SK-N-SH treated with all-trans-retinoic acid at 6 μM for 48 hours (cell line): ENCODE measurements around the gene STK39.

Experiments
- ARNTL ChIP-seq: fragments of 450-650 bp; formaldehyde crosslinking; IDR thresholded peaks from 2 replicates; pipeline ENCODE4 v1.5.0; 2020; ENCODE audit warnings: low read depth, mild to moderate bottlenecking, moderate library complexity, borderline replicate concordance
- CREB5 ChIP-seq: fragments of 250-450 bp; sonication (Bioruptor Pico); IDR thresholded peaks from 2 replicates; pipeline ENCODE4 v1.5.1; 2020; ENCODE audit warnings: low read depth, mild to moderate bottlenecking, moderate library complexity
- CSDC2 ChIP-seq: fragments of 250-450 bp; sonication (Bioruptor Pico); IDR thresholded peaks from 2 replicates; pipeline ENCODE4 v1.5.0; 2020; ENCODE audit warnings: mild to moderate bottlenecking, moderate library complexity
- GLIS3 ChIP-seq: fragments of 250-450 bp; sonication (Bioruptor Pico); IDR thresholded peaks from 2 replicates; pipeline ENCODE4 v1.5.0; 2020; ENCODE audit warnings: mild to moderate bottlenecking, moderate library complexity
- OSR1 ChIP-seq: fragments of 250-450 bp; sonication (Bioruptor Pico); IDR thresholded peaks from 2 replicates; pipeline ENCODE4 v1.8.0; 2022; ENCODE audit warnings: moderate library complexity, mild to moderate bottlenecking, inconsistent platforms
- PATZ1 ChIP-seq: fragments of 250-450 bp; sonication (Bioruptor Pico); IDR thresholded peaks from 2 replicates; pipeline ENCODE4 v1.8.0; 2020; ENCODE audit warnings: mild to moderate bottlenecking, moderate library complexity, borderline replicate concordance
- RARB ChIP-seq: fragments of 250-450 bp; sonication (Bioruptor Pico); IDR thresholded peaks from 2 replicates; pipeline ENCODE4 v1.8.0; 2021; ENCODE audit warnings: mild to moderate bottlenecking, moderate library complexity
- TCF4 ChIP-seq: fragments of 250-450 bp; sonication (Bioruptor Pico); IDR thresholded peaks from 2 replicates; pipeline ENCODE4 v1.8.0; 2021; ENCODE audit warnings: mild to moderate bottlenecking, moderate library complexity, borderline replicate concordance
- ZC3H10 ChIP-seq: fragments of 250-450 bp; sonication (Bioruptor Pico); IDR thresholded peaks from 2 replicates; pipeline ENCODE4 v1.5.1; 2021; ENCODE audit warnings: mild to moderate bottlenecking, moderate library complexity
- ZFP3 ChIP-seq: fragments of 250-450 bp; sonication (Bioruptor Pico); IDR thresholded peaks from 2 replicates; pipeline ENCODE4 v1.5.0; 2020; ENCODE audit warnings: mild to moderate bottlenecking, moderate library complexity
- ZFP30 ChIP-seq: fragments of 450-650 bp; formaldehyde crosslinking; IDR thresholded peaks from 2 replicates; pipeline ENCODE4 v1.5.0; 2022; ENCODE audit warnings: mild to moderate bottlenecking, moderate library complexity

- TF ChIP-seq ZFP3 (CRISPR knock-in tag) = no peak
- no peak for TF ChIP-seq RARB (CRISPR knock-in tag)
- TF ChIP-seq CREB5 (CRISPR knock-in tag) = no peak
- no peak for TF ChIP-seq OSR1 (CRISPR knock-in tag)
- no peak for TF ChIP-seq GLIS3 (CRISPR knock-in tag)
- TF ChIP-seq CSDC2 (CRISPR knock-in tag) = no peak
- TF ChIP-seq ARNTL (CRISPR knock-in tag) = no peak
- TF ChIP-seq PATZ1 = no peak
- TF ChIP-seq TCF4 (CRISPR knock-in tag) = no peak
- TF ChIP-seq ZFP30 = no peak
- no peak for TF ChIP-seq ZC3H10 (CRISPR knock-in tag)
Measured at GRCh38 chr2:167950571-167950970, 296.8 kb downstream of the STK39 start.
